K562 (cell line): ENCODE data around the gene IFNAR2. TPM values are rescaled to one million over a fixed set of nuclear protein-coding genes. Genes with fewer than 3 reads are reported as not detected.

ENCODE experiments used
- ATAC-seq: fragments of 200-7000 bp; cut with Tn5 transposase; 3 replicates; pipeline ENCODE4 v1.9.1; 2020; ENCODE audit warnings: moderate library complexity
- BruUV-seq: library from RNA; stranded (reverse); fragments of 400-500 nt; replicated peaks from 2 replicates; lab custom pipeline; 2021; lab: Mats Ljungman, UMichigan
- CTCF ChIA-PET: fragments of 300-600 bp; formaldehyde crosslinking; extraction: SDS; loops from one replicate; lab custom pipeline; 2021; ENCODE audit warnings: low intra/inter-chr PET ratio; lab: Yijun Ruan, JAX
- POLR2A ChIA-PET: fragments of 300-600, 350-650 bp; sonication (Branson Sonifier 250); formaldehyde crosslinking; extraction: SDS; loops from one replicate; lab custom pipeline; 2021; ENCODE audit warnings: antibody characterized with exemption, inconsistent platforms; lab: Yijun Ruan, JAX
- DNase-seq, 4 experiments: peaks; one replicate each; pipeline versions ENCODE4 v3.0.0 to v3.0.0-alpha.2; 2011 to 2018; ENCODE audit warnings: low spot score in 3 of 4, mixed read lengths in 3 of 4; ENCODE audit errors: extremely low read depth in 1 of 4
- FAIRE-seq: peaks from 2 replicates; lab custom pipeline; 2011; peaks lifted over from hg19 to GRCh38; lab: Jason Lieb, UNC
- H2AFZ ChIP-seq: 2 replicates; pipeline ENCODE4 v1.6.0; 2011; ENCODE audit warnings: low read depth, low read length, control low read depth, inconsistent platforms
- H3K27ac ChIP-seq: fragments of 200-600 bp; 3 replicates; pipeline ENCODE4 v1.8.0; 2011; ENCODE audit warnings: low read depth, mild to moderate bottlenecking, control low read depth, inconsistent platforms, low read length, moderate library complexity, mixed read lengths; ENCODE audit errors: extremely low read depth
- H3K27me3 ChIP-seq, 2 experiments: fragments of 300-600 bp in 1 of 2; 2 replicates in 1 of 2; 3 replicates in 1 of 2; pipeline versions ENCODE4 v1.6.0 to v1.8.0; 2011; ENCODE audit warnings: inconsistent platforms in 2 of 2, low read length in 2 of 2, mild to moderate bottlenecking in 1 of 2, mixed read lengths in 1 of 2, moderate library complexity in 1 of 2; ENCODE audit not compliant: control insufficient read depth in 2 of 2, insufficient read depth in 2 of 2
- H3K36me3 ChIP-seq: fragments of 300-600 bp; 3 replicates; pipeline ENCODE4 v1.8.0; 2011; ENCODE audit warnings: mild to moderate bottlenecking, low read length, inconsistent platforms; ENCODE audit not compliant: control insufficient read depth, insufficient read depth
- H3K4me1 ChIP-seq, 2 experiments: fragments of 200-600 bp in 1 of 2; replicated peaks in 1 of 2; 2 replicates in 1 of 2; 3 replicates in 1 of 2; pipeline versions ENCODE4 v1.5.1 to v1.8.0; 2011; ENCODE audit warnings: inconsistent platforms in 2 of 2, low read length in 2 of 2, mild to moderate bottlenecking in 1 of 2, mixed read lengths in 1 of 2, moderate library complexity in 1 of 2; ENCODE audit not compliant: control insufficient read depth in 2 of 2, insufficient read depth in 2 of 2
- H3K4me2 ChIP-seq: 2 replicates; pipeline ENCODE4 v1.6.1; 2011; ENCODE audit warnings: low read length, control low read depth, inconsistent platforms, mixed read lengths; ENCODE audit not compliant: insufficient read depth
- H3K4me3 ChIP-seq: fragments of 200-600 bp; sonication (generic), shearing (Covaris generic); 2 replicates; pipeline ENCODE4 v1.5.1; 2016; ENCODE audit warnings: control low read depth, inconsistent platforms
- H3K79me2 ChIP-seq: fragments of 200-600 bp; 3 replicates; pipeline ENCODE4 v1.8.0; 2011; ENCODE audit warnings: low read length, inconsistent platforms; ENCODE audit not compliant: control insufficient read depth, insufficient read depth
- H3K9ac ChIP-seq, 2 experiments: 2 replicates each; pipeline versions ENCODE4 v1.6.0 to v1.6.1; 2011; ENCODE audit warnings: low read depth in 2 of 2, low read length in 2 of 2, control low read depth in 1 of 2, inconsistent platforms in 1 of 2, mild to moderate bottlenecking in 1 of 2, mixed read lengths in 1 of 2; ENCODE audit not compliant: insufficient read depth in 1 of 2
- H3K9me1 ChIP-seq: one replicate; pipeline ENCODE4 v1.6.0; 2011; ENCODE audit warnings: inconsistent platforms, mild to moderate bottlenecking, low read length, moderate library complexity; ENCODE audit not compliant: control insufficient read depth, insufficient read depth
- H3K9me3 ChIP-seq: replicated peaks from 2 replicates; pipeline ENCODE4 v1.5.1; 2011; ENCODE audit warnings: low read depth, low read length, inconsistent platforms; ENCODE audit not compliant: control insufficient read depth, insufficient read depth
- H4K20me1 ChIP-seq: replicated peaks from 2 replicates; pipeline ENCODE4 v1.6.1; 2011; ENCODE audit warnings: low read length, inconsistent platforms, mixed read lengths; ENCODE audit not compliant: control insufficient read depth, insufficient read depth
- ATF7 ChIP-seq: fragments of 450-650 bp; IDR thresholded peaks from 2 replicates; pipeline ENCODE4 v1.7.1; 2014; ENCODE audit warnings: mild to moderate bottlenecking, moderate library complexity
- CREBBP ChIP-seq: IDR thresholded peaks from one replicate; pipeline ENCODE4 v1.6.1; 2012; ENCODE audit warnings: low read depth, mild to moderate bottlenecking, control low read depth, inconsistent platforms, low read length
- EP400 ChIP-seq: fragments of 450-650 bp; IDR thresholded peaks from 2 replicates; pipeline ENCODE4 v1.6.1; 2017; ENCODE audit warnings: antibody characterized with exemption, mild to moderate bottlenecking, moderate library complexity
- IFI16 ChIP-seq: fragments of 250-450 bp; sonication (Bioruptor Pico); IDR thresholded peaks from 2 replicates; pipeline ENCODE4 v2.1.2; 2022; ENCODE audit warnings: mild to moderate bottlenecking, inconsistent platforms
- L3MBTL2 ChIP-seq: fragments of 450-650 bp; IDR thresholded peaks from 2 replicates; pipeline ENCODE4 v1.6.1; 2016; ENCODE audit warnings: mild to moderate bottlenecking, moderate library complexity
- MTA3 ChIP-seq: fragments of 450-650 bp; formaldehyde crosslinking; IDR thresholded peaks from 2 replicates; pipeline ENCODE4 v1.6.1; 2017; ENCODE audit warnings: mild to moderate bottlenecking, borderline replicate concordance
- SMC3 ChIP-seq: conservative IDR thresholded peaks from 2 replicates; pipeline ENCODE4 v1.6.1; 2011; ENCODE audit warnings: low read depth, low read length, improper control_type of control experiment; ENCODE audit not compliant: insufficient read depth
- SNRNP70 ChIP-seq: fragments of 200-400 bp; formaldehyde crosslinking; optimal IDR thresholded peaks from 2 replicates; pipeline ENCODE3; 2017; ENCODE audit warnings: low read depth, low read length
- SP2 ChIP-seq: IDR thresholded peaks from 2 replicates; pipeline ENCODE4 v1.6.1; 2011; ENCODE audit warnings: mild to moderate bottlenecking, low read depth, low read length, moderate library complexity; ENCODE audit not compliant: poor library complexity, severe bottlenecking; ENCODE audit errors: extremely low read depth
- SRSF7 ChIP-seq: fragments of 200-400 bp; formaldehyde crosslinking; optimal IDR thresholded peaks from 2 replicates; pipeline ENCODE3; 2017; ENCODE audit warnings: mild to moderate bottlenecking, low read depth, low read length
- USF2 ChIP-seq: sonication (generic); formaldehyde crosslinking; IDR thresholded peaks from 2 replicates; pipeline ENCODE4 v1.5.0; 2020; ENCODE audit warnings: missing genetic modification reagents
- ZFP1 ChIP-seq: fragments of 450-650 bp; formaldehyde crosslinking; IDR thresholded peaks from 2 replicates; pipeline ENCODE4 v1.4.0; 2020; ENCODE audit warnings: mild to moderate bottlenecking, mixed read lengths
- ZNF232 ChIP-seq: sonication (generic); formaldehyde crosslinking; IDR thresholded peaks from 2 replicates; pipeline ENCODE4 v1.8.0; 2022; ENCODE audit warnings: mild to moderate bottlenecking, missing genetic modification reagents
- ZNF551 ChIP-seq: fragments of 250-450 bp; sonication (Bioruptor Pico); IDR thresholded peaks from 2 replicates; pipeline ENCODE4 v1.5.0; 2021; ENCODE audit warnings: mild to moderate bottlenecking, moderate library complexity
- WGBS: fragments of 100-300 bp; shearing (Covaris generic); methylation state at CpG from one replicate; pipeline ENCODE4 v1.1.6; 2016; ENCODE audit warnings: low coverage, mixed read lengths; ENCODE audit not compliant: insufficient coverage; ENCODE audit errors: missing lambda C conversion rate; 5-methylcytosine and 5-hydroxymethylcytosine counted together
- in situ Hi-C: fragments of 300-500 bp; cut with MboI; formaldehyde crosslinking; loops from 4 replicates; pipeline ENCODE4 v1.15.0; 2018; ENCODE audit warnings: inconsistent platforms, mixed read lengths
- intact Hi-C: fragments of 100-400 bp; cut with micrococcal nuclease; formaldehyde crosslinking; loops from 2 replicates; pipeline ENCODE4 v1.14.2; 2022
- polyA plus RNA-seq, 8 experiments: library from polyadenylated mRNA; depleted of rRNA in 4 of 8; stranded (reverse) in 5 of 8; unstranded in 3 of 8; fragments of >200 nt; fragmentation: Nextera tagmentation in 2 of 8; fragmentation: Illumina TruSeq in 1 of 8; extraction: Ambion mirVana in 2 of 8; extraction: Trizol in 1 of 8; gene quantifications; 2 replicates each; pipeline versions ENCODE4 v1.2.1 to v1.2.3, GENCODE V29; 2011 to 2014; ENCODE audit warnings: inconsistent platforms in 1 of 8, missing spikeins in 1 of 8
- total RNA-seq, 7 experiments: library from RNA; depleted of rRNA in 6 of 7; stranded (reverse); fragments of >200 nt in 6 of 7; fragmentation: Illumina TruSeq in 2 of 7; extraction: Trizol in 2 of 7; gene quantifications; 2 replicates each; pipeline versions ENCODE4 v1.2.1 to v1.2.3, GENCODE V29; 2011 to 2021; ENCODE audit warnings: low replicate concordance in 1 of 7
- TF ChIP-seq, protein P1 (sequence below): fragments of 250-450 bp; sonication (Bioruptor Pico); IDR thresholded peaks from 2 replicates; pipeline ENCODE4 v1.5.0; 2021

The IFNAR2 gene
- total and polyA plus RNA-seq, 9 of the 15 experiments (the other 6 are each of a cell fraction or from before 2014, with no cell fraction given), result 1.7 to 48.3 (median 8.4) TPM

GRCh38 chr21:33230545-33231324 is 997 bp downstream of the IFNAR2 start (continued):
- TF ChIP-seq CREBBP (no peak), SMC3 (no peak), ZNF232 (CRISPR knock-in tag) (no peak), SP2 (no peak), ATF7 (no peak)

DNA sequence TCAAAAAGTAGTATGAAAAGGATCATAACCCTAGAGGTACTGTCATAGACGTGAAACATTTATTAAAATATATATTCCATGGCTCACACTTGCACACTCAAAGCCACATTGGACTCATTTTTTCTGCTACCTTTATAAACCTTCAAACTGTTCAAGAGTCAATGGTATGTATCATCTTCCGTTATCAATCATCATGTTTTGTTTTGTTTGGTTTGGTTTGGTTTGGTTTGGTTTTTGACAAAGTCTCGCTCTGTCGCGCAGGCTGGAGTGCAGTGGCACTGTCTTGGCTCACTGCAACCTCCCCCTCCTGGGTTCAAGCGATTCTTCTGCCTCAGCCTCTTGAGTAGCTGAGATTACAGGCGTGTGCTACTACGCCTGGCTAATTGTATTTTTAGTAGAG is 1.8 kb downstream of the IFNAR2 start:
- Histone ChIP-seq H3K36me3 (peaks cover 5% of the 10 kb centered on the region; the same call in 1 of the 3 replicates), H3K27ac (no peak overlapping the region), H2AFZ (no peak overlapping the region), H3K27me3 (no peaks in the 10 kb centered on the region), H3K9me1 (no peaks in the 10 kb centered on the region), H4K20me1 (no peaks in the 10 kb centered on the region), H3K4me3 (no peak overlapping the region), H3K4me1 (peaks cover 29 to 36% of the 10 kb centered on the region in 2 experiments), H3K79me2 (peaks cover 33% of the 10 kb centered on the region), H3K9ac (no peak overlapping the region), H3K9me3 (no peaks in the 10 kb centered on the region), H3K4me2 (no peak overlapping the region)
- BruUV-seq, result TSS peak; percentile 33
- ATAC-seq, result no peak
- WGBS, result 66% methylated on average over 7 of the region's 8 CpGs
- in situ Hi-C loops (no loop called here), intact Hi-C loops (no loop called here)
- CTCF ChIA-PET, result interaction anchor here (1.8 kb wide), 1 partner anchor 34 kb away, joined by 5 read pairs; no protein-coding TSS in a partner anchor
- DNase-seq, result no peak
- POLR2A ChIA-PET, result interaction anchor here (0.7 to 1.8 kb wide), 5 partner anchors 8 to 320 kb away, joined by 3 to 7 read pairs (median 4); partner anchors contain the start of gene IFNAR1
- peak; percentile 15 for FAIRE-seq
- TF ChIP-seq MTA3 (no peak), USF2 (CRISPR knock-in tag) (no peak), ZNF551 (CRISPR knock-in tag) (no peak), SNRNP70 (no peak), L3MBTL2 (no peak), SRSF7 (no peak), ZFP1 (CRISPR knock-in tag) (no peak), EP400 (no peak), IFI16 (CRISPR knock-in tag) (no peak)
- TF ChIP-seq, protein P1, sequence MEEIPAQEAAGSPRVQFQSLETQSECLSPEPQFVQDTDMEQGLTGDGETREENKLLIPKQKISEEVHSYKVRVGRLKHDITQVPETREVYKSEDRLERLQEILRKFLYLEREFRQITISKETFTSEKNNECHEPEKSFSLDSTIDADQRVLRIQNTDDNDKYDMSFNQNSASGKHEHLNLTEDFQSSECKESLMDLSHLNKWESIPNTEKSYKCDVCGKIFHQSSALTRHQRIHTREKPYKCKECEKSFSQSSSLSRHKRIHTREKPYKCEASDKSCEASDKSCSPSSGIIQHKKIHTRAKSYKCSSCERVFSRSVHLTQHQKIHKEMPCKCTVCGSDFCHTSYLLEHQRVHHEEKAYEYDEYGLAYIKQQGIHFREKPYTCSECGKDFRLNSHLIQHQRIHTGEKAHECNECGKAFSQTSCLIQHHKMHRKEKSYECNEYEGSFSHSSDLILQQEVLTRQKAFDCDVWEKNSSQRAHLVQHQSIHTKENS (CRISPR knock-in tag), result no peak
